GM10266 (cell line): ENCODE measurements around the gene MIS18BP1.

Experiments used
- DNase-seq: peaks from one replicate; pipeline ENCODE4 v3.0.0; 2012; ENCODE audit errors: extremely low spot score
- TF ChIP-seq, protein P1 (sequence below): IDR thresholded peaks from 2 replicates; pipeline ENCODE4 v1.5.1; 2012; ENCODE audit warnings: mild to moderate bottlenecking, low read depth; ENCODE audit not compliant: control insufficient read depth, insufficient read depth; ENCODE audit errors: missing control alignments

Gene MIS18BP1

DNA sequence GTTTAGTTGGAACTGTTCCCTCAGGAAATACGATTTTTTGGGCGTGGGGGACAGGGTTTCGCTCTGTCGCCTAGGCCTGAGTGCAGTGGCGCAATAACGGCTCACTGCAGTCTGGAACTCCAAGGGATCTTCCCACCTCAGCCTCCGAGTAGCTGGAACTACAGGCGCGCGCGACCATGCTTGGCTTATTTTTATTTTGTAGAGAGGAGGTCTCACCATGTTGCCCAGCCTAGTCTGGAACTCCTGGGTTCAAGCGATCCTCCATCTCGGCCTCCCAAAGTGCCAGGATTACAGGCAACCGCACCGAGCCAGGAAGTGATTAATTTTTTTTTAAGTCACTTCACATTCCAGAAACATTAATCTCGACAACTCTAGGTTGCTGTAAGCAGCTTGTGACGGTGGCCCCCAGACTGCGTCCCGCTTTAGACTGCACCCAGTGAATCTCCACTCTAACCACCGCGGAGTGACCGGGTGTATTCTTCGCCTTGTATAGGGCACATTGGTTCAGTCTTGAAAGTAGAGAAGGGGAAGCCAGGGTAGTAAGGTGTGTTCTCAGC, 830 bp upstream of the MIS18BP1 start:
- no peak for DNase-seq
- TF ChIP-seq, protein P1, sequence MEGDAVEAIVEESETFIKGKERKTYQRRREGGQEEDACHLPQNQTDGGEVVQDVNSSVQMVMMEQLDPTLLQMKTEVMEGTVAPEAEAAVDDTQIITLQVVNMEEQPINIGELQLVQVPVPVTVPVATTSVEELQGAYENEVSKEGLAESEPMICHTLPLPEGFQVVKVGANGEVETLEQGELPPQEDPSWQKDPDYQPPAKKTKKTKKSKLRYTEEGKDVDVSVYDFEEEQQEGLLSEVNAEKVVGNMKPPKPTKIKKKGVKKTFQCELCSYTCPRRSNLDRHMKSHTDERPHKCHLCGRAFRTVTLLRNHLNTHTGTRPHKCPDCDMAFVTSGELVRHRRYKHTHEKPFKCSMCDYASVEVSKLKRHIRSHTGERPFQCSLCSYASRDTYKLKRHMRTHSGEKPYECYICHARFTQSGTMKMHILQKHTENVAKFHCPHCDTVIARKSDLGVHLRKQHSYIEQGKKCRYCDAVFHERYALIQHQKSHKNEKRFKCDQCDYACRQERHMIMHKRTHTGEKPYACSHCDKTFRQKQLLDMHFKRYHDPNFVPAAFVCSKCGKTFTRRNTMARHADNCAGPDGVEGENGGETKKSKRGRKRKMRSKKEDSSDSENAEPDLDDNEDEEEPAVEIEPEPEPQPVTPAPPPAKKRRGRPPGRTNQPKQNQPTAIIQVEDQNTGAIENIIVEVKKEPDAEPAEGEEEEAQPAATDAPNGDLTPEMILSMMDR = no peak

DNA sequence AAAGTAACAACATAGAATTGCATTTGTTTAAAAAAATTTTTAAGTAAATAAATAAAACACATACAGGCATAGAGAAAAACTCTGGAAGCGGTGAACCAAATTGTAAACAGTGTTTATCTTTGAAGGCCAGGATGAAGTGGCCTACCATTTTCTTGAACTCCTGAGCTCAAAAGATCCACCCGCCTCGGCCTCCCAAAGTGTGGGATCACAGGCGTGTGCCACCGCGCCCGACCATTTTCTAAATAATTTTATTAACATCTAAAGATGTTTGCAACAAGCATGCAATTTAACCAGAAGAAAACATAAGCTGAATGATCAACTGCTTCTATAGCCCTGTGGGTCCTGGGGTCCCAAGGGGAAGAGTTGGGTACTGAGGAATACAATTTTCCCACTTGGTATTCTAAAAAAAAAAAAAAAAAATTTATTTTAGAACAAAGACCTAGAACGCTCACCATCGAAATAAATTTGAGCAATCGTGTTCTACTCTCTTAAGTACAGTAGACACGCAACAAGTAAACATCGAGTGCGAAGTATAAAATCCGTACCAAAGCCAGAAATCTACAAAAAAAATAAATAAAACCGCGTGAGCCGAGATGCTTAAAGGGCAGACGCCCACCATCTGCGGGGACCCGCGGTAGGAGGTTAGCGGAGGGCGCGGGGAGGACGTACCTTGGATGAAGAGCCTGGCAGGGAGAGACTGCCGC, 484 bp downstream of the MIS18BP1 start:
- TF ChIP-seq, protein P1 = no peak
- no peak for DNase-seq

DNA sequence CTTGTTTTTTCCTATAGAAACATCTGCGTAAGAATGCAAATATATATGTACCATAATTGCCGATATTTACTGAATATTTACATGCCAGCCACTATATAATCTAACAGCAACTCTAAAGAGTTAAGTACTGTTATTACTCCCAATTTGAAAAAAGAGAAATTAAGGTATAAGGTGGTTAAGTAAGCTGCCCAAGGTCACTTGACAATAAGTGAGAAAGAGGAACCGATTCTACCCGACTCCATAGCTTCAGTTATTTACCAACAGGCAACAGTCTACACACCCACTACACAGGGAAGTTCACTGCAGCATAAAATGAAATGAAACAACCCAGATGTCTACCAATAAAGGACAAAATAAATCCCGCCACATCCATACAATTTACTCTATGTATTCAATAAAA, 1.1 kb downstream of the MIS18BP1 start:
- TF ChIP-seq, protein P1 = no peak
- peak; percentile 73 for DNase-seq

DNA sequence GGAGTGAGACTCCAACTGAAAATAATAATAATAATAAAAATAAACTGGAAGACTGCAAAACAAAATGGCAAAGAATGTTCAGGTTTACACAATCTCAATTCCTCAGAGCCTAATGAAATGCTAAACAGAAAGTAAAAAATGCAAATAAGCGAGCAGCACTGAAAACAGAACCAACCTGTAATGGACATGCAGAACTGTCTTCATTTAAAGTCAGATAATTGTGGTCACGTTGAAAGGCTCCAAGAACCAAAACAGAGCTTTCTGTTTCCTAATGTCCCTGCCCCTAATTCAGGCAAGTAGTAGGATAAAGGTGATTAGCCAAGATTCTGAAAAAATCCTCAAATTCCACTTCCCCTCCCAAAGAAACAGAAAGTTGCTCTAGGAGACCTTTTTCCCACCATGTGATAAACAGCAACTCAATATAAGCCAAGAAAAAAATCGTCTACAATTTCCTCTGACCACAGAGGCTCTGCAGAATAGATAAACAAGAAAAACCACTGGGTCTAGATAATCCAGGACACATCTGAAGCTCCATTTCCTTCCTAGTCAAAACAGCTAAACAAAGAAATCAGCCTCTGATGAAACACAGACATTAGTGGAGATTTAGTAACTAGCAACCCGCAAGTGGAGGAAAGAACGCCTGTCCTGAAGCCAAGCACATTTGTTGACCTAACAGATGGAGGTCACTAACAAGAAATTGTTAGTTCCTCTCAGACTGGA, 3.0 kb downstream of the MIS18BP1 start:
- peak; percentile 31 for DNase-seq
- TF ChIP-seq, protein P1 = no peak

DNA sequence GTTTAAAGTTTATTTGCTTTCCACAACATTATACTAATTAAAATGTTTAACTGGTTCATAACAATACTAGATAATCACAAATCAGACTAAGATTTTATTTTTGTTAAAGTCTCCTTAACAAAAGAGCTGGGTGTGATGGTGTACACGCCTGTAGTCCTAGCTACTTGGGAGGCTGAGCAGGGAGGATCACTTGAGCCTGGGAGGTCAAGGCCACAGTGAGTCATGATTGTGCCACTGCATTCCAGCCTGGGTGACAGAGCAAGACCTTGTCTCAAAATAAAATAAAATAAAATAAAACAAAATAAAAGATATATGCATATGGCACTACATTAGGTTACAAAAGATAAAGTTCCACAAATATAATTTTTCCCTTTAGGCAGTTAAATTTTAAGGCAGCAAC, 5.6 kb downstream of the MIS18BP1 start:
- TF ChIP-seq, protein P1 = no peak
- no peak for DNase-seq

DNA sequence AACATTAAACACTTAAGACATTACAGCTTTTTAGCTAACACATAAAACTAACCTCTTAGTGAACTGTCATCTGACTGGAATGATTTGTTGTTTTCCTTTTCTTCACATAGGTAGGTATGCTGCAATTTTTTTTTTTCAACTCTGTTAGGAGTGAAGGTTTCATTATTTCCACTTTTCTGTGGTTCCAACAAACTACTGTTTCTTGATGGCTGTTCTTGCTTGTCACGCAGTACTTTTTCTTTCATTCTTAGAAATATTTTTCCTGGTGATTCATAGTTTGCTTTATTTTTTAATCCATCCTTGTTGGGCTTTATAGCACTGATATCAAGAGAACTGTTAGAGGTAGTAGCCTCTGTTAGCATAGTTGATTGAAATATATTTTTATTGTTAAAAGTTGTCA, 6.3 kb downstream of the MIS18BP1 start:
- TF ChIP-seq, protein P1 = no peak

DNA sequence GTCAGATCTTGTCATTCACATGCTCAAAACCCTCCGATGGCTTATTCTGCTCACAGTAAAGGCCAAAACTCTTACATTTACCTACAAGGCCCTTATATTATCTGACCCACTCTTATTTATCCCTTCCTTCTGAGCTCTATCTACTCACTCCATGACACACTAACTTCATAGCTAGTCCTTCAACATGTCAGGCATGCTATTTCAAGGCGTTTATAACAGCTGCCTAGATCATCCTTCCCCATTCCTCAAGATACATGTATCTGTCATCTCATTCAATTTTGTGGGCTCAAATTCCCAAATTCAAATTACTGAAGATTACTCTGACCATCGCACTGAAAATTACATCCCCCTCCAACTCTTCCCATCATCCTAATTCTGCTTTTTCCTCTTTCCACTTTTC, 6.9 kb downstream of the MIS18BP1 start:
- TF ChIP-seq, protein P1 = no peak
- no peak for DNase-seq

More for the DNA sequence above, 6.3 kb downstream of the MIS18BP1 start:
- DNase-seq = no peak
